Calu3 (cell line): ENCODE data around the gene QRSL1. TPM values are rescaled to one million over a fixed set of nuclear protein-coding genes. Genes with fewer than 3 reads are reported as not detected.
"Not testable (repeated sequence)": the region's sequence is repeated elsewhere in the genome, so short reads cannot be mapped to it uniquely, and the experiment has no call there.

Source experiments
- Bru-seq: library from RNA; stranded (reverse); fragments of 400-500 nt; gene quantifications from one replicate; lab custom pipeline; 2021; lab: Mats Ljungman, UMichigan
- BruChase-seq, 2 experiments: library from RNA; stranded (reverse); fragments of 400-500 nt; gene quantifications; one replicate each; lab custom pipeline; 2021; lab: Mats Ljungman, UMichigan
- BruUV-seq: library from RNA; stranded (reverse); fragments of 400-500 nt; replicated peaks from 2 replicates; lab custom pipeline; 2021; lab: Mats Ljungman, UMichigan
- CTCF ChIA-PET: fragments of 300-600 bp; sonication (Branson Sonifier 250); formaldehyde crosslinking; loops from one replicate; lab custom pipeline; 2022; ENCODE audit warnings: antibody characterized with exemption; lab: Charles Lee
- DNase-seq: peaks from one replicate; pipeline ENCODE4 v3.0.0; 2022
- H3K27ac Mint-ChIP-seq: one replicate; pipeline ENCODE4 v1.8.0; 2022; ENCODE audit warnings: mixed read lengths; ENCODE audit not compliant: unreplicated experiment
- H3K27me3 Mint-ChIP-seq: one replicate; pipeline ENCODE4 v1.8.0; 2022; ENCODE audit warnings: mixed read lengths; ENCODE audit not compliant: unreplicated experiment
- H3K36me3 Mint-ChIP-seq: one replicate; pipeline ENCODE4 v1.8.0; 2022; ENCODE audit warnings: mild to moderate bottlenecking, moderate library complexity, mixed read lengths; ENCODE audit not compliant: insufficient read depth, unreplicated experiment
- H3K4me1 Mint-ChIP-seq: one replicate; pipeline ENCODE4 v1.8.0; 2022; ENCODE audit warnings: mild to moderate bottlenecking, low read depth, mixed read lengths; ENCODE audit not compliant: unreplicated experiment
- H3K4me3 Mint-ChIP-seq: one replicate; pipeline ENCODE4 v1.8.0; 2022; ENCODE audit warnings: mild to moderate bottlenecking, low read depth, moderate library complexity, mixed read lengths; ENCODE audit not compliant: unreplicated experiment
- H3K9me3 Mint-ChIP-seq: one replicate; pipeline ENCODE4 v1.8.0; 2022; ENCODE audit warnings: low read depth, mixed read lengths; ENCODE audit not compliant: unreplicated experiment
- CTCF ChIP-seq: fragments of 200-600 bp; IDR thresholded peaks from one replicate; pipeline ENCODE4 v1.8.0; 2022; ENCODE audit warnings: antibody characterized with exemption; ENCODE audit not compliant: unreplicated experiment
- intact Hi-C: fragments of 100-400 bp; cut with micrococcal nuclease; formaldehyde crosslinking; loops from one replicate; pipeline ENCODE4 v1.10.0; 2022; ENCODE audit not compliant: unreplicated experiment
- long read RNA-seq: library from polyadenylated mRNA; stranded (forward); transcript quantifications from one replicate; pipeline ENCODE4 v2.0.0, GENCODE V29; 2022
- total RNA-seq: library from RNA; stranded (reverse); gene quantifications from 2 replicates; pipeline ENCODE4 v1.2.3, GENCODE V29; 2022

Gene QRSL1
- 21.8 and 27.7 TPM in 2 replicates for total RNA-seq
- Bru-seq, nascent RNA, result percentile 87 among the genes with signal in this experiment
- percentile 78 among the genes with signal in this experiment for BruChase-seq, experiment 1, labeled RNA remaining after a 6-hour chase
- percentile 78 among the genes with signal in this experiment for BruChase-seq, experiment 2, labeled RNA remaining after a 2-hour chase
- long read RNA-seq, full-length matches to known transcripts, result 51 of 58 reads
- long read RNA-seq, partial matches to known transcripts, result 0 of 58 reads
- long read RNA-seq, other reads (novel, unspliced or antisense), result 7 of 58 reads

GRCh38 chr6:106629103-106629858 lies at the start of gene QRSL1, which contains the start of gene RTN4IP1:
TSS of gene QRSL1 (plus strand) at chr6:106629578. CDS start at chr6:106629682, 104 bp downstream.
TSS of gene RTN4IP1 (minus strand) at chr6:106629498. CDS start at chr6:106629021, 477 bp downstream.
- no TSS peak for BruUV-seq
- H3K36me3 Mint-ChIP-seq, result peaks cover 25% of the 10 kb centered on the region
- intact Hi-C loops, result loop anchor here (5.0 kb wide), 1 partner anchor 103 kb away; no protein-coding TSS in a partner anchor
- CTCF ChIA-PET, result no interaction called here
- no peak for TF ChIP-seq CTCF
- peaks cover 9% of the 10 kb centered on the region for H3K4me1 Mint-ChIP-seq
- peak within 1 kb of the TSS; percentile 70 for H3K4me3 Mint-ChIP-seq
- no peaks in the 10 kb centered on the region for H3K9me3 Mint-ChIP-seq
- no peaks in the 10 kb centered on the region for H3K27me3 Mint-ChIP-seq
- peak; percentile 85 for DNase-seq
- peak within 1 kb of the TSS; percentile 60 for H3K27ac Mint-ChIP-seq

- Mint-ChIP-seq H3K36me3 (peaks cover 7% of the 10 kb centered on the region), H3K27me3 (no peaks in the 10 kb centered on the region), H3K27ac (no peak overlapping the region), H3K4me3 (no peak overlapping the region), H3K4me1 (no peaks in the 10 kb centered on the region), H3K9me3 (no peaks in the 10 kb centered on the region)
- CTCF ChIA-PET, result no interaction called here
- DNase-seq, result no peak
- BruUV-seq, result no TSS peak
- intact Hi-C loops, result no loop called here
- TF ChIP-seq CTCF, result no peak
Measured at GRCh38 chr6:106581468-106581867, 47.9 kb upstream of the QRSL1 start.

GRCh38 chr6:106586815-106587415 lies 42.5 kb upstream of the QRSL1 start:
- no peak for TF ChIP-seq CTCF
- CTCF ChIA-PET, result no interaction called here
- Mint-ChIP-seq H3K9me3 (no peaks in the 10 kb centered on the region), H3K27ac (no peak overlapping the region), H3K36me3 (peaks cover 7% of the 10 kb centered on the region), H3K4me3 (no peak overlapping the region), H3K27me3 (no peaks in the 10 kb centered on the region), H3K4me1 (peaks cover 8% of the 10 kb centered on the region)
- intact Hi-C loops, result no loop called here
- DNase-seq, result no peak
- no TSS peak for BruUV-seq

- intact Hi-C loops, BruUV-seq, H3K36me3 Mint-ChIP-seq, H3K9me3 Mint-ChIP-seq, H3K4me1 Mint-ChIP-seq, H3K4me3 Mint-ChIP-seq, H3K27ac Mint-ChIP-seq, H3K27me3 Mint-ChIP-seq, DNase-seq: not testable (repeated sequence)
- CTCF ChIA-PET, result interaction anchor here (0.6 kb wide), 1 partner anchor 246 kb away, joined by 3 read pairs; no protein-coding TSS in a partner anchor
Measured at GRCh38 chr6:106588937-106589336, 40.4 kb upstream of the QRSL1 start.
